Endodermal cell (in vitro differentiated cells): ENCODE data around the gene C1orf21. TPM values are rescaled to one million over a fixed set of nuclear protein-coding genes. Genes with fewer than 3 reads are reported as not detected.

Source experiments
- DNase-seq: peaks from one replicate; pipeline ENCODE4 v3.0.0-alpha.2; 2017
- H3K27ac ChIP-seq: 2 replicates; pipeline ENCODE4 v1.5.1; 2013; ENCODE audit warnings: mild to moderate bottlenecking, low read depth, low read length, moderate library complexity
- H3K27me3 ChIP-seq: 2 replicates; pipeline ENCODE4 v1.6.1; 2013; ENCODE audit warnings: mild to moderate bottlenecking, low read length, moderate library complexity; ENCODE audit not compliant: insufficient read depth, control insufficient read depth, poor library complexity, severe bottlenecking
- H3K36me3 ChIP-seq: 2 replicates; pipeline ENCODE4 v1.7.0; 2013; ENCODE audit warnings: mild to moderate bottlenecking, low read length, moderate library complexity; ENCODE audit not compliant: control insufficient read depth, insufficient read depth
- H3K4me1 ChIP-seq: one replicate; pipeline ENCODE4 v1.7.0; 2013; ENCODE audit warnings: low read length; ENCODE audit not compliant: control insufficient read depth, insufficient read depth
- H3K4me3 ChIP-seq: 2 replicates; pipeline ENCODE4 v1.5.1; 2013; ENCODE audit warnings: mild to moderate bottlenecking, low read length, moderate library complexity
- H3K9ac ChIP-seq: 2 replicates; pipeline ENCODE4 v1.6.1; 2013; ENCODE audit warnings: mild to moderate bottlenecking, low read length, moderate library complexity; ENCODE audit not compliant: poor library complexity, severe bottlenecking; ENCODE audit errors: extremely low read depth
- H3K9me3 ChIP-seq: 2 replicates; pipeline ENCODE4 v1.6.1; 2013; ENCODE audit warnings: mild to moderate bottlenecking, low read length, moderate library complexity; ENCODE audit not compliant: control insufficient read depth
- H3K27ac Mint-ChIP-seq: 2 replicates; pipeline ENCODE4 v1.8.0; 2020; ENCODE audit warnings: mixed read lengths
- H3K27me3 Mint-ChIP-seq: 2 replicates; pipeline ENCODE4 v1.8.0; 2021; ENCODE audit warnings: mild to moderate bottlenecking, mixed read lengths; ENCODE audit not compliant: insufficient read depth
- H3K36me3 Mint-ChIP-seq: 2 replicates; pipeline ENCODE4 v1.8.0; 2020; ENCODE audit warnings: low read depth, mixed read lengths
- H3K4me1 Mint-ChIP-seq: 2 replicates; pipeline ENCODE4 v1.8.0; 2020; ENCODE audit warnings: mixed read lengths
- H3K4me3 Mint-ChIP-seq: 2 replicates; pipeline ENCODE4 v1.8.0; 2020; ENCODE audit warnings: mild to moderate bottlenecking, moderate library complexity, mixed read lengths
- H3K9me3 Mint-ChIP-seq: 2 replicates; pipeline ENCODE4 v1.8.0; 2020; ENCODE audit warnings: mild to moderate bottlenecking, mixed read lengths
- CTCF ChIP-seq: fragments of 200-600 bp; sonication (generic); conservative IDR thresholded peaks from 2 replicates; pipeline ENCODE4 v1.5.0; 2021; ENCODE audit warnings: antibody characterized with exemption, mild to moderate bottlenecking
- WGBS, 2 experiments: methylation state at CpG; one replicate each; pipeline versions ENCODE4 v1.1.5 to v1.1.7; 2013; ENCODE audit warnings: missing lambda C conversion rate in 2 of 2, mixed read lengths in 1 of 2; ENCODE audit not compliant: insufficient coverage in 1 of 2, insufficient read length in 1 of 2; 5-methylcytosine and 5-hydroxymethylcytosine counted together
- total RNA-seq, 2 donors: library from RNA; stranded (reverse); fragmentation: NEBNext Ultra II Directional in 1 of 2; extraction: Animal tissue kit (Norgen Biotek cat#: 25700) in 1 of 2; gene quantifications; 2 replicates in 1 of 2; 3 replicates in 1 of 2; pipeline ENCODE4 v1.2.1, GENCODE V29; 2021

The C1orf21 gene
- total RNA-seq, 2 donors from 2014 or later = 9.1 to 10.2 TPM

GRCh38 chr1:184664661-184665060 is 277.8 kb downstream of the C1orf21 start:
- no peak overlapping the region for H3K27ac ChIP-seq
- no peak for DNase-seq
- peaks cover 13% of the 10 kb centered on the region for H3K4me1 ChIP-seq
- H3K4me3 ChIP-seq = no peak overlapping the region
- H3K9me3 ChIP-seq = no peaks in the 10 kb centered on the region
- no peaks in the 10 kb centered on the region for H3K36me3 Mint-ChIP-seq
- no peaks in the 10 kb centered on the region for H3K9me3 Mint-ChIP-seq
- peaks cover 11% of the 10 kb centered on the region for H3K27me3 ChIP-seq
- H3K27me3 Mint-ChIP-seq = peaks cover 15% of the 10 kb centered on the region
- 90 to 91% methylated on average over 6 to 15 of the region's 15 CpGs for WGBS, 2 experiments
- H3K36me3 ChIP-seq = no peaks in the 10 kb centered on the region
- no peak for TF ChIP-seq CTCF
- H3K9ac ChIP-seq = no peak overlapping the region
- H3K27ac Mint-ChIP-seq = no peak overlapping the region
- peaks cover 57% of the 10 kb centered on the region for H3K4me1 Mint-ChIP-seq
- no peak overlapping the region for H3K4me3 Mint-ChIP-seq

GRCh38 chr1:184665360-184665759 is 278.5 kb downstream of the C1orf21 start:
- Histone ChIP-seq H3K36me3 (no peaks in the 10 kb centered on the region), H3K27ac (no peak overlapping the region), H3K9me3 (no peaks in the 10 kb centered on the region), H3K4me1 (peaks cover 13% of the 10 kb centered on the region), H3K9ac (no peak overlapping the region), H3K4me3 (no peak overlapping the region), H3K27me3 (peaks cover 11% of the 10 kb centered on the region)
- H3K9me3 Mint-ChIP-seq = no peaks in the 10 kb centered on the region
- H3K4me3 Mint-ChIP-seq = no peak overlapping the region
- DNase-seq = no peak
- no peaks in the 10 kb centered on the region for H3K36me3 Mint-ChIP-seq
- H3K4me1 Mint-ChIP-seq = peaks cover 59% of the 10 kb centered on the region
- H3K27me3 Mint-ChIP-seq = peaks cover 15% of the 10 kb centered on the region
- H3K27ac Mint-ChIP-seq = no peak overlapping the region
- WGBS, 2 experiments = 65 to 75% methylated on average over 4 to 6 of the region's 6 CpGs
- no peak for TF ChIP-seq CTCF

- H3K9me3 Mint-ChIP-seq = no peaks in the 10 kb centered on the region
- no peak for DNase-seq
- Histone ChIP-seq H3K27me3 (peaks cover 11% of the 10 kb centered on the region), H3K36me3 (no peaks in the 10 kb centered on the region), H3K9me3 (no peaks in the 10 kb centered on the region), H3K9ac (no peak overlapping the region), H3K27ac (no peak overlapping the region), H3K4me3 (no peak overlapping the region), H3K4me1 (no peaks in the 10 kb centered on the region)
- WGBS, 2 experiments = 33 to 39% methylated on average over 1 of the region's 1 CpG
- peak overlapping the region; percentile 52 for H3K27ac Mint-ChIP-seq
- peaks cover 14% of the 10 kb centered on the region for H3K27me3 Mint-ChIP-seq
- H3K4me1 Mint-ChIP-seq = peaks cover 71% of the 10 kb centered on the region
- peak overlapping the region; percentile 29 for H3K4me3 Mint-ChIP-seq
- TF ChIP-seq CTCF = no peak
- H3K36me3 Mint-ChIP-seq = no peaks in the 10 kb centered on the region
These were observed 282.6 kb downstream of the C1orf21 start for GRCh38 chr1:184669391-184669790.
